Astrocyte (in vitro differentiated cells and primary cell): Measurements from ENCODE around the gene RINL.

ENCODE experiments used
- CTCF ChIP-seq: IDR thresholded peaks from 2 replicates; pipeline ENCODE4 v1.5.1; 2011; ENCODE audit warnings: low read depth, mild to moderate bottlenecking, inconsistent platforms, low read length, moderate library complexity; ENCODE audit not compliant: insufficient read depth
- EZH2 ChIP-seq: IDR thresholded peaks from 2 replicates; pipeline ENCODE4 v1.6.1; 2012; ENCODE audit warnings: mild to moderate bottlenecking, low read length, inconsistent platforms; ENCODE audit not compliant: insufficient read depth

GRCh38 chr19:38830039-38830733 is 47.9 kb downstream of the RINL start:
- TF ChIP-seq CTCF (no peak), EZH2 (no peak)
